PC-3 (cell line): Measurements from ENCODE around the gene ASTN2.

Experiments used
- CTCF ChIP-seq: fragments of 300-600 bp; sonication (generic); conservative IDR thresholded peaks from 2 replicates; pipeline ENCODE4 v1.5.1; 2017; ENCODE audit warnings: antibody characterized with exemption, low read depth, mild to moderate bottlenecking, low read length
- EZH2 ChIP-seq: fragments of 300-600 bp; sonication (generic); IDR thresholded peaks from one replicate; pipeline ENCODE4 v1.6.1; 2017; ENCODE audit warnings: antibody characterized with exemption, mild to moderate bottlenecking, low read length; ENCODE audit not compliant: unreplicated experiment
- EZH2phosphoT487 ChIP-seq: fragments of 300-600 bp; sonication (generic); IDR thresholded peaks from 2 replicates; pipeline ENCODE4 v1.6.1; 2018; ENCODE audit warnings: mild to moderate bottlenecking, antibody characterized with exemption, low read length, borderline replicate concordance

GRCh38 chr9:117145811-117146490 lies 268.9 kb downstream of the ASTN2 start:
- TF ChIP-seq CTCF, result no peak
- TF ChIP-seq EZH2phosphoT487, result no peak
- TF ChIP-seq EZH2, result no peak
